GM23248 (cell line): ENCODE data around the gene DNAH14. TPM values are rescaled to one million over a fixed set of nuclear protein-coding genes. Genes with fewer than 3 reads are reported as not detected.
"Not testable (repeated sequence)": the region's sequence is repeated elsewhere in the genome, so short reads cannot be mapped to it uniquely, and the experiment has no call there.

Source experiments
- DNase-seq: peaks from one replicate; pipeline ENCODE4 v3.0.0-alpha.2; 2015
- H2AFZ ChIP-seq: fragments of 200-600 bp; sonication (generic); 2 replicates; pipeline ENCODE4 v1.6.1; 2016; ENCODE audit warnings: antibody characterized with exemption
- H3F3A ChIP-seq: fragments of 200-600 bp; sonication (generic); 2 replicates; pipeline ENCODE4 v1.6.1; 2016; ENCODE audit warnings: mild to moderate bottlenecking, antibody characterized with exemption, mixed run types; ENCODE audit not compliant: insufficient read depth
- H3K27ac ChIP-seq: fragments of 200-600 bp; sonication (generic); 2 replicates; pipeline ENCODE4 v1.5.1; 2016; ENCODE audit warnings: mild to moderate bottlenecking
- H3K27me3 ChIP-seq: fragments of 200-600 bp; sonication (generic); replicated peaks from 2 replicates; pipeline ENCODE4 v1.6.1; 2016; ENCODE audit warnings: mild to moderate bottlenecking; ENCODE audit not compliant: insufficient read depth
- H3K36me3 ChIP-seq: fragments of 200-600 bp; sonication (generic); 2 replicates; pipeline ENCODE4 v1.6.1; 2016; ENCODE audit warnings: low read depth, mild to moderate bottlenecking
- H3K4me1 ChIP-seq: fragments of 200-600 bp; sonication (generic); 2 replicates; pipeline ENCODE4 v1.6.1; 2016; ENCODE audit warnings: mild to moderate bottlenecking; ENCODE audit not compliant: insufficient read depth
- H3K4me2 ChIP-seq: fragments of 200-600 bp; sonication (generic); one replicate; pipeline ENCODE4 v1.6.1; 2016; ENCODE audit warnings: mild to moderate bottlenecking; ENCODE audit not compliant: unreplicated experiment
- H3K4me3 ChIP-seq: fragments of 200-600 bp; sonication (generic); 2 replicates; pipeline ENCODE4 v1.5.1; 2016; ENCODE audit warnings: mild to moderate bottlenecking
- H3K79me2 ChIP-seq: fragments of 200-600 bp; sonication (generic); 2 replicates; pipeline ENCODE4 v1.6.1; 2016; ENCODE audit warnings: mild to moderate bottlenecking; ENCODE audit not compliant: insufficient read depth
- H3K9ac ChIP-seq: fragments of 200-600 bp; sonication (generic); 2 replicates; pipeline ENCODE4 v1.6.1; 2016; ENCODE audit warnings: mild to moderate bottlenecking
- H3K9me2 ChIP-seq: fragments of 200-600 bp; sonication (generic); 2 replicates; pipeline ENCODE4 v1.6.1; 2016; ENCODE audit warnings: mixed run types, mild to moderate bottlenecking, moderate library complexity; ENCODE audit not compliant: insufficient read depth
- H3K9me3 ChIP-seq: fragments of 200-600 bp; sonication (generic); one replicate; pipeline ENCODE4 v1.6.1; 2017; ENCODE audit warnings: low read depth
- H4K20me1 ChIP-seq: fragments of 200-600 bp; sonication (generic); 2 replicates; pipeline ENCODE4 v1.6.0; 2016; ENCODE audit not compliant: insufficient read depth
- EZH2 ChIP-seq: fragments of 200-600 bp; sonication (generic); IDR thresholded peaks from 2 replicates; pipeline ENCODE4 v1.6.1; 2018; ENCODE audit warnings: antibody characterized with exemption, mild to moderate bottlenecking; ENCODE audit not compliant: insufficient read depth, poor library complexity, severe bottlenecking
- EZH2phosphoT487 ChIP-seq: fragments of 200-600 bp; sonication (generic); IDR thresholded peaks from 2 replicates; pipeline ENCODE4 v1.6.1; 2018; ENCODE audit warnings: antibody characterized with exemption, moderate library complexity, mild to moderate bottlenecking, low read depth; ENCODE audit not compliant: insufficient read depth
- WGBS, 2 experiments: methylation state at CpG; one replicate each; pipeline ENCODE4 v1.1.6; 2015 to 2017; ENCODE audit warnings: low lambda C conversion rate in 2 of 2, low coverage in 1 of 2; ENCODE audit errors: missing lambda C conversion rate in 2 of 2; 5-methylcytosine and 5-hydroxymethylcytosine counted together
- in situ Hi-C: fragments of 300-500 bp; cut with MboI; formaldehyde crosslinking; loops from 2 replicates; pipeline ENCODE4 v1.15.0; 2020
- polyA plus RNA-seq: library from polyadenylated mRNA; unstranded; fragments of >200 nt; fragmentation: Nextera tagmentation; extraction: Ambion mirVana; gene quantifications from 2 replicates; pipeline ENCODE4 v1.2.1, GENCODE V29; 2016
- total RNA-seq: library from RNA; depleted of rRNA; stranded (reverse); fragments of >200 nt; shearing (Covaris generic); gene quantifications from 2 replicates; pipeline ENCODE4 v1.2.3, GENCODE V29; 2014

DNAH14 gene
- total and polyA plus RNA-seq, 2 experiments from 2014 or later: 9.9 to 20.8 TPM

DNA sequence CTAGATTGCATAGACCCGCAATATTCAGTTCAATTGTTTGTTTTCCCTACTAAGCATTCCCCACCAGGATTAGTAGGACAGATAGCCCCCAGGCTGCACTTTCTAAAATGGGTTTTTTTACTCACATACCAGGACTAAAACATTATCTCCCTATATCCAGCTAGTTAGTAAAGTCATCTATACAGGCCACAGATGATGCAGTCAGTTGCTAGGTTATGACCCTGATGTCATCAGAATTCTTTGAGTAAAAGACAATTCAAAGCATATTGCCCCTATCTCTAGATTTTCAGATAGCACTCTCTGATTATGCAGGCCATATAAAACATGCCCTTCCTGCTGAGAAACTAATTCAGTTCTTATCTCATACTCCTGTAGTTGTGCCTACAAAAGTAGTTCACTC, 294.8 kb downstream of the DNAH14 start:
- Histone ChIP-seq H3K79me2 (no peaks in the 10 kb centered on the region), H3F3A (no peaks in the 10 kb centered on the region), H3K9me2 (no peaks in the 10 kb centered on the region), H3K4me2 (no peak overlapping the region), H3K36me3 (no peaks in the 10 kb centered on the region), H3K9me3 (no peaks in the 10 kb centered on the region), H4K20me1 (no peaks in the 10 kb centered on the region), H3K27me3 (no peaks in the 10 kb centered on the region), H3K4me1 (no peaks in the 10 kb centered on the region), H3K9ac (no peak overlapping the region), H2AFZ (no peak overlapping the region), H3K27ac (no peak overlapping the region), H3K4me3 (no peak overlapping the region)
- 67 to 69% methylated on average over 1 of the region's 1 CpG for WGBS, 2 experiments
- in situ Hi-C loops: no loop called here
- TF ChIP-seq EZH2phosphoT487 (no peak), EZH2 (no peak)
- DNase-seq: no peak

DNA sequence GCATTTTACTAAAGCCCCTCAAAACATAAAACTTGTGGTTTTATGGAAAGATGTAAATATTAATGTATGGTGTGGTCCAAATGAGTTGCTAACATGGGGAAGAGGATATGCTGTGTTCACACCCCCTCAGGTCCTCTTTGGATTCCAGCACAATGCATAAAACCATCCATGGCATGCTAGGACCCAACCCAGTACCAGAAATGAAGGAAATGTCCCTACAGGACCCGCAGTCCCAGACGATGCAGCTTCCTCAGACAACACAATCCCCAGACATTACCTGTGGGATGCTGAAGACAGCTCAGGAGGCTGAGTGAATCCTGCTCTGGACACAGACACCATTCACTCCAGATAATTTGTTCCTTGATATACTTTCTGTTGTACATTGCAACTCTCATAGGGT, 296.2 kb downstream of the DNAH14 start:
- 52 to 80% methylated on average over 2 of the region's 2 CpGs for WGBS, 2 experiments
- TF ChIP-seq EZH2: no peak
- TF ChIP-seq EZH2phosphoT487: no peak
- Histone ChIP-seq H4K20me1 (no peaks in the 10 kb centered on the region), H3K79me2 (no peaks in the 10 kb centered on the region), H3K9ac (no peak overlapping the region), H3K4me3 (no peak overlapping the region), H2AFZ (no peak overlapping the region), H3K27ac (no peak overlapping the region), H3K4me1 (no peaks in the 10 kb centered on the region), H3K36me3 (no peaks in the 10 kb centered on the region), H3K27me3 (no peaks in the 10 kb centered on the region), H3K4me2 (no peak overlapping the region), H3K9me2 (no peaks in the 10 kb centered on the region), H3F3A (no peaks in the 10 kb centered on the region), H3K9me3 (no peaks in the 10 kb centered on the region)
- in situ Hi-C loops: no loop called here
- DNase-seq: no peak

DNA sequence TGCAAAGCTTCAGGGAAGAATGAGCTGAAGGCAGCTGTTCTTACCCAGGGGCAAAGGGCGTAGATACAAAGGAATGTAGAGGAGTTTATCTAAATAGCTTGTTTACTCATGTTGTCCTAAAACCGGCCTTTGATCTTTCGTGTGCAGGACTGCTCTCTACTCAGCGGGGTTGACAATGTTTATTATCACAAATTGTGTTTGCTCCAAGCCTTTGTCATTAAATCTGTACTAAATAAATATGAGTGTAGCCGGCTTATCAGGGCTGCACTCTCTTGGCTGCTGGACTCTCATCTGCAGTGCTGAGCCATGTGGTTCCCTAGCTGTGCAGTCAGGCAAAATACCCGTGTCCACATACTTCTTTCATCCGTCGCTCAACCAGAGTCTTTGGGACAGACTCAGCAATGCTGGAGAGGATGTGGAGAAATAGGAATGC, 299.4 kb downstream of the DNAH14 start:
- H3K27ac ChIP-seq: no peak overlapping the region
- H3K27me3 ChIP-seq: no peaks in the 10 kb centered on the region
- H3K9me3 ChIP-seq: no peaks in the 10 kb centered on the region
- in situ Hi-C loops: no loop called here
- H3K9ac ChIP-seq: no peak overlapping the region
- H3K79me2 ChIP-seq: no peaks in the 10 kb centered on the region
- DNase-seq: no peak
- H3K4me2 ChIP-seq: no peak overlapping the region
- no peaks in the 10 kb centered on the region for H4K20me1 ChIP-seq
- H3K36me3 ChIP-seq: no peaks in the 10 kb centered on the region
- 50 to 55% methylated on average over 8 of the region's 8 CpGs for WGBS, 2 experiments
- H2AFZ ChIP-seq: no peak overlapping the region
- H3K4me1 ChIP-seq: no peaks in the 10 kb centered on the region
- no peaks in the 10 kb centered on the region for H3K9me2 ChIP-seq
- no peak overlapping the region for H3K4me3 ChIP-seq
- no peaks in the 10 kb centered on the region for H3F3A ChIP-seq
- TF ChIP-seq EZH2phosphoT487 (no peak), EZH2 (no peak)

DNA sequence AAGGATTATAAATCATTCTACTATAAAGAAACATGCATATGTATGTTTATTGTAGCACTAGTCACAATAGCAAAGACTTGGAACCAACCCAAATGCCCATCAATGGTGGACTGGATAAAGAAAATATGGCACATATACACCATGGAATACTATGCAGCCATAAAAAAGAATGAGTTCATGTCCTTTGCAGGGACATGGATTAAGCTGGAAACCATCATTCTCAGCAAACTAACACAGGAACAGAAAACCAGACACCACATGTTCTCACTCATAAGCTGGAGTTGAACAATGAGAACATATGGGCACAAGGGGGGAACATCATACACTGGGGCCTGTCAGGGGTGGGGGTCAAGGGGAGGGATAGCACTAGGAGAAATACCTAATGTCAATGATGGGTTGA, 300.0 kb downstream of the DNAH14 start:
- H3K4me3 ChIP-seq, H3K4me1 ChIP-seq, H3K9me2 ChIP-seq, H3K36me3 ChIP-seq, H3K27me3 ChIP-seq, DNase-seq, H3F3A ChIP-seq, in situ Hi-C loops, H2AFZ ChIP-seq, H4K20me1 ChIP-seq, H3K9ac ChIP-seq, H3K9me3 ChIP-seq, H3K4me2 ChIP-seq, H3K79me2 ChIP-seq, H3K27ac ChIP-seq: not testable (repeated sequence)

DNA sequence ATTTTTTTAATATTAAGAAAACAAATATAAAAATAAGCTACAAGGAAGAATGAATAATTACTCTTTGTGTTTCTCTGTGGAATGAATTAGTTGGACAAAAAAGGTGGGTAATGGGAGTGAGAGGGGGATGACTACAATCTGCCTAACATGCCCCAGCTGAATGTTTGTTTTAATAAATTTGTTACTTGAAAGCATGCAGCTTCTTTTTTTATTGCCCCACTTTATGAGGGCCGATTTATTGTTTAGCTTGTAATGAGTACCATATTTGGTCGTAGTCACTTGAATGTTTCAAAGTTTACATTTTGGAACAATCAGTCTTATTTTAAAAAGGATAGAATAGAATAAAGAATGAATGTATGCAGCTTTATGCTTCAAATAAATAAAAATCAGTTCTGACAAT, 301.0 kb downstream of the DNAH14 start:
- H3K9me3 ChIP-seq: no peaks in the 10 kb centered on the region
- H3K9me2 ChIP-seq: no peaks in the 10 kb centered on the region
- H3K4me2 ChIP-seq: no peak overlapping the region
- H3K4me1 ChIP-seq: no peaks in the 10 kb centered on the region
- H3K79me2 ChIP-seq: no peaks in the 10 kb centered on the region
- no peaks in the 10 kb centered on the region for H3K36me3 ChIP-seq
- DNase-seq: no peak
- H4K20me1 ChIP-seq: no peaks in the 10 kb centered on the region
- no peaks in the 10 kb centered on the region for H3F3A ChIP-seq
- TF ChIP-seq EZH2phosphoT487: no peak
- no peak for TF ChIP-seq EZH2
- no peaks in the 10 kb centered on the region for H3K27me3 ChIP-seq
- in situ Hi-C loops: no loop called here
- no peak overlapping the region for H3K9ac ChIP-seq
- 7 to 10% methylated on average over 2 of the region's 2 CpGs for WGBS, 2 experiments
- H2AFZ ChIP-seq: no peak overlapping the region
- H3K27ac ChIP-seq: no peak overlapping the region
- no peak overlapping the region for H3K4me3 ChIP-seq

DNA sequence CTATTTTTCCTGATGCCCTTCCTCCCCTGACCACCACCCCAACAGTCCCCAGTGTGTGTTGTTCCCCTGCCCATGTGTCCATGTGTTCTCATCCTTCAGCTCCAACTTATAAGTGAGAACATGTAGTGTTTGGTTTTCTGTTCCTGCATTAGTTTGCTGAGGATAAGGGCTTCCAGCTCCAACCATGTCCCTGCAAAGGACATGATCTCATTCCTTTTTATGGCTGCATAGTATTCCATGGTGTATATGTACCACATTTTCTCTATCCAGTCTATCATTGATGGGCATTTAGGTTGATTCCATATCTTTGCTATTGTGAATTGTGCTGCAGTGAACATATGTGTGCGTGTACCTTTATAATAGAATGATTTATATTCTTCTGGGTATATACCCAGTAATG, 303.5 kb downstream of the DNAH14 start:
- H3K9me3 ChIP-seq, H3K4me3 ChIP-seq, H3K9me2 ChIP-seq, H4K20me1 ChIP-seq, H3F3A ChIP-seq, DNase-seq, H3K79me2 ChIP-seq, H3K9ac ChIP-seq, H3K27ac ChIP-seq, H2AFZ ChIP-seq, H3K36me3 ChIP-seq, H3K4me2 ChIP-seq, in situ Hi-C loops, H3K4me1 ChIP-seq, H3K27me3 ChIP-seq: not testable (repeated sequence)
- 23 to 27% methylated on average over 1 of the region's 1 CpG for WGBS, 2 experiments
